NCI-H510A treated with DMSO at 0.1 percent for 48 hours (cell line): ENCODE measurements around the gene SLC13A4.
"Not testable (repeated sequence)": the region's sequence is repeated elsewhere in the genome, so short reads cannot be mapped to it uniquely, and the experiment has no call there.

Source experiments
- DNase-seq: peaks from one replicate; lab custom pipeline; 2025; lab: John Stamatoyannopoulos, UW

The SLC13A4 gene

GRCh38 chr7:135728136-135728669 is at the start of gene SLC13A4:
TSS of gene SLC13A4 (minus strand) at chr7:135728186. CDS start at chr7:135727496, 690 bp downstream.
- DNase-seq: no peak

- DNase-seq: not testable (repeated sequence)
These were observed 47.9 kb upstream of the SLC13A4 start for GRCh38 chr7:135775915-135776314.

- DNase-seq: no peak
These were observed 47.2 kb upstream of the SLC13A4 start for GRCh38 chr7:135775230-135775629.

- DNase-seq: peak; percentile 63
These were observed 46.3 kb upstream of the SLC13A4 start for GRCh38 chr7:135774284-135774683.

GRCh38 chr7:135773464-135773863 is 45.5 kb upstream of the SLC13A4 start:
- peak; percentile 65 for DNase-seq

- no peak for DNase-seq
These were observed 44.7 kb upstream of the SLC13A4 start for GRCh38 chr7:135772639-135773222.

GRCh38 chr7:135771961-135772638 is 44.1 kb upstream of the SLC13A4 start:
- no peak for DNase-seq

- DNase-seq: no peak
These were observed 43.1 kb upstream of the SLC13A4 start for GRCh38 chr7:135771051-135771450.

- no peak for DNase-seq
These were observed 42.2 kb upstream of the SLC13A4 start for GRCh38 chr7:135770139-135770710.

- no peak for DNase-seq
These were observed 41.2 kb upstream of the SLC13A4 start for GRCh38 chr7:135769005-135769802.

GRCh38 chr7:135768467-135768866 is 40.5 kb upstream of the SLC13A4 start:
- DNase-seq: no peak

- DNase-seq: no peak
These were observed 40.1 kb upstream of the SLC13A4 start for GRCh38 chr7:135768064-135768463.

- no peak for DNase-seq
These were observed 35.3 kb upstream of the SLC13A4 start for GRCh38 chr7:135763261-135763660.

GRCh38 chr7:135761751-135762488 is 33.9 kb upstream of the SLC13A4 start:
- no peak for DNase-seq

GRCh38 chr7:135759532-135759931 is 31.5 kb upstream of the SLC13A4 start:
- no peak for DNase-seq

- no peak for DNase-seq
These were observed 30.5 kb upstream of the SLC13A4 start for GRCh38 chr7:135758531-135758932.

- no peak for DNase-seq
These were observed 29.9 kb upstream of the SLC13A4 start for GRCh38 chr7:135757719-135758411.

GRCh38 chr7:135756191-135756590 is 28.2 kb upstream of the SLC13A4 start:
- no peak for DNase-seq

GRCh38 chr7:135755351-135755753 is 27.4 kb upstream of the SLC13A4 start:
- peak; percentile 2 for DNase-seq

- DNase-seq: no peak
These were observed 25.8 kb upstream of the SLC13A4 start for GRCh38 chr7:135753616-135754413.
